HepG2 (cell line): ENCODE results near the gene SLC9A5. TPM values are rescaled to one million over a fixed set of nuclear protein-coding genes. Genes with fewer than 3 reads are reported as not detected.

Source experiments
- DMAP1 ChIP-seq: IDR thresholded peaks from 2 replicates; pipeline ENCODE4 v1.6.1; 2016
- FOXK1 ChIP-seq: sonication (generic); formaldehyde crosslinking; IDR thresholded peaks from 2 replicates; pipeline ENCODE4 v1.4.0; 2020; ENCODE audit warnings: low read depth, missing genetic modification reagents, borderline replicate concordance
- FOXO4 ChIP-seq: sonication (generic); formaldehyde crosslinking; conservative IDR thresholded peaks from 2 replicates; pipeline ENCODE4 v1.8.1; 2023; ENCODE audit warnings: missing genetic modification reagents
- GPBP1L1 ChIP-seq: sonication (generic); formaldehyde crosslinking; IDR thresholded peaks from 2 replicates; pipeline ENCODE4 v1.5.0; 2020; ENCODE audit warnings: mild to moderate bottlenecking, missing genetic modification reagents
- HNRNPK ChIP-seq: fragments of 200-400 bp; formaldehyde crosslinking; IDR thresholded peaks from 2 replicates; pipeline ENCODE4 v1.6.1; 2018; ENCODE audit warnings: low read length, low read depth, moderate library complexity, mild to moderate bottlenecking; ENCODE audit not compliant: poor library complexity, severe bottlenecking
- HOXA3 ChIP-seq: sonication (generic); formaldehyde crosslinking; IDR thresholded peaks from 2 replicates; pipeline ENCODE4 v1.5.0; 2020; ENCODE audit warnings: missing genetic modification reagents
- IRX3 ChIP-seq: sonication (generic); formaldehyde crosslinking; IDR thresholded peaks from 2 replicates; pipeline ENCODE4 v1.8.1; 2023; ENCODE audit warnings: mild to moderate bottlenecking, low read depth, missing genetic modification reagents, borderline replicate concordance
- NR1H2 ChIP-seq: sonication (generic); formaldehyde crosslinking; IDR thresholded peaks from 2 replicates; pipeline ENCODE4 v1.8.1; 2022; ENCODE audit warnings: low read depth, missing genetic modification reagents, borderline replicate concordance
- RFXAP ChIP-seq: sonication (generic); formaldehyde crosslinking; IDR thresholded peaks from 2 replicates; pipeline ENCODE4 v1.4.0; 2020; ENCODE audit warnings: missing genetic modification reagents, borderline replicate concordance
- SNAPC5 ChIP-seq: sonication (generic); formaldehyde crosslinking; IDR thresholded peaks from 2 replicates; pipeline ENCODE4 v1.8.1; 2023; ENCODE audit warnings: mild to moderate bottlenecking, missing genetic modification reagents, borderline replicate concordance
- XRCC5 ChIP-seq: fragments of 200-400 bp; formaldehyde crosslinking; optimal IDR thresholded peaks from 2 replicates; pipeline ENCODE3; 2017; ENCODE audit warnings: mild to moderate bottlenecking, low read length
- ZBTB34 ChIP-seq: sonication (generic); formaldehyde crosslinking; IDR thresholded peaks from 2 replicates; pipeline ENCODE4 v1.8.0; 2022; ENCODE audit warnings: mild to moderate bottlenecking, missing genetic modification reagents
- ZBTB7B ChIP-seq: sonication (generic); formaldehyde crosslinking; IDR thresholded peaks from 2 replicates; pipeline ENCODE4 v1.4.0; 2020; ENCODE audit warnings: missing genetic modification reagents
- ZFP82 ChIP-seq: sonication (generic); formaldehyde crosslinking; IDR thresholded peaks from 2 replicates; pipeline ENCODE4 v1.5.1; 2020; ENCODE audit warnings: mild to moderate bottlenecking, missing genetic modification reagents, borderline replicate concordance
- ZNF496 ChIP-seq: sonication (generic); formaldehyde crosslinking; IDR thresholded peaks from 2 replicates; pipeline ENCODE4 v1.8.1; 2023; ENCODE audit warnings: mild to moderate bottlenecking, moderate library complexity, missing genetic modification reagents; ENCODE audit not compliant: insufficient replicate concordance
- ZNF644 ChIP-seq: IDR thresholded peaks from 2 replicates; pipeline ENCODE4 v1.6.1; 2016; ENCODE audit warnings: low read depth
- polyA plus RNA-seq, 8 experiments: library from polyadenylated mRNA; depleted of rRNA in 3 of 8; stranded (reverse) in 7 of 8; unstranded in 1 of 8; fragments of >200 nt; fragmentation: Illumina TruSeq in 4 of 8; extraction: Trizol in 4 of 8; gene quantifications; 2 replicates each; pipeline versions ENCODE4 v1.2.1 to v1.2.3, GENCODE V29; 2011 to 2016; ENCODE audit warnings: low read depth in 4 of 8, missing spikeins in 1 of 8, mixed read lengths in 1 of 8; ENCODE audit not compliant: insufficient read depth in 1 of 8
- total RNA-seq, 5 experiments: library from RNA; depleted of rRNA; stranded (reverse); fragments of >200 nt; fragmentation: Illumina TruSeq; extraction: Trizol; gene quantifications; 2 replicates each; pipeline ENCODE4 v1.2.3, GENCODE V29; 2016; ENCODE audit warnings: low read depth in 1 of 5
- TF ChIP-seq, protein P1 (sequence below): sonication (generic); formaldehyde crosslinking; IDR thresholded peaks from 2 replicates; pipeline ENCODE4 v1.4.0; 2020; ENCODE audit warnings: missing genetic modification reagents, borderline replicate concordance
- TF ChIP-seq, protein P2 (sequence below): sonication (generic); formaldehyde crosslinking; conservative IDR thresholded peaks from 2 replicates; pipeline ENCODE4 v1.5.0; 2020; ENCODE audit warnings: missing genetic modification reagents

SLC9A5 gene
- total and polyA plus RNA-seq, 2 of the 13 experiments (the other 11 are each of a cell fraction or from before 2014, with no cell fraction given), result 0.58 to 1.4 TPM

DNA sequence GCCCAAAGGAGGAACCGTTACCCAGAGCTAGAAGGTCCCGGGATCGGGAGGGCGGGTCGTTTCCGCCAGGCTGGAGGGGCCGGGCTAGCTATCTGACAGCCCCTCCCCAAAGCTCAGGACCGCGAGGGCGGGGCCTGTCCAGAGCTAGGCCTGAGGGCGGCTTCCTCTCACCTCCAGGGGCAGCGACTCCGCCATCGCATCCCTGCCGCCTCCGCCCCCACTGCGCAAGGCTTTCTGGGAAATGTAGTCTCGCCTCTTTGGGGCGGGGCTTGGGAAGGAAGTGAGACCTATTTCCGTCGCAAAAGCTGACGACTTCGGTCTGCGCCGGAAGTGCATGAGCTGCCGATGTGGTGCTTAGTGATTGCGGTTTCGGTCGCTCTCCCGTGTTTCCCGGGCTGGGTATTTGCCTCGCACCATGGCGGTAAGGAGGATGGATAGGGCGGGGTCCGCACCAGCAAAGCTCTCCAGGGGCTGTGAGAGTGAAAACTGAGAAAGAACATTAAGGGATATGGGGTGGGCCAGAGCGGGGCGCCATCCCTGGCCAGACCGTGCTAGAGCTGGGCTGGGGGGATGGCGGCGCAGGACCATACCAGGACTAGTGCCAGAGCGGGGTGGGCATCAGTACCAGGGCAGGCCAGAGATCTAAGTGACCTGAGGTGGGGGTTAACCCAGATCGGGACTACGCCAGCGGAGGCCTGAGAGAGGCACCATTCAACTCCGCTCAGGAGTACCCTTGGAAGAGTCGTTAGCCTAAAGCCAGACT lies 21.8 kb upstream of the SLC9A5 start, which contains the start of gene TMEM208 (continued):
- TF ChIP-seq ZBTB34 (CRISPR knock-in tag), result no peak
- peak; percentile 98 for TF ChIP-seq HOXA3 (CRISPR knock-in tag)
- TF ChIP-seq ZNF496 (CRISPR knock-in tag), result no peak
- peak; percentile 85; the same call in 1 of the 2 replicates for TF ChIP-seq SNAPC5
- TF ChIP-seq ZFP82 (CRISPR knock-in tag), result no peak
- peak; percentile 97 for TF ChIP-seq XRCC5
- peak; percentile 95 for TF ChIP-seq RFXAP (CRISPR knock-in tag)
- TF ChIP-seq, protein P1, sequence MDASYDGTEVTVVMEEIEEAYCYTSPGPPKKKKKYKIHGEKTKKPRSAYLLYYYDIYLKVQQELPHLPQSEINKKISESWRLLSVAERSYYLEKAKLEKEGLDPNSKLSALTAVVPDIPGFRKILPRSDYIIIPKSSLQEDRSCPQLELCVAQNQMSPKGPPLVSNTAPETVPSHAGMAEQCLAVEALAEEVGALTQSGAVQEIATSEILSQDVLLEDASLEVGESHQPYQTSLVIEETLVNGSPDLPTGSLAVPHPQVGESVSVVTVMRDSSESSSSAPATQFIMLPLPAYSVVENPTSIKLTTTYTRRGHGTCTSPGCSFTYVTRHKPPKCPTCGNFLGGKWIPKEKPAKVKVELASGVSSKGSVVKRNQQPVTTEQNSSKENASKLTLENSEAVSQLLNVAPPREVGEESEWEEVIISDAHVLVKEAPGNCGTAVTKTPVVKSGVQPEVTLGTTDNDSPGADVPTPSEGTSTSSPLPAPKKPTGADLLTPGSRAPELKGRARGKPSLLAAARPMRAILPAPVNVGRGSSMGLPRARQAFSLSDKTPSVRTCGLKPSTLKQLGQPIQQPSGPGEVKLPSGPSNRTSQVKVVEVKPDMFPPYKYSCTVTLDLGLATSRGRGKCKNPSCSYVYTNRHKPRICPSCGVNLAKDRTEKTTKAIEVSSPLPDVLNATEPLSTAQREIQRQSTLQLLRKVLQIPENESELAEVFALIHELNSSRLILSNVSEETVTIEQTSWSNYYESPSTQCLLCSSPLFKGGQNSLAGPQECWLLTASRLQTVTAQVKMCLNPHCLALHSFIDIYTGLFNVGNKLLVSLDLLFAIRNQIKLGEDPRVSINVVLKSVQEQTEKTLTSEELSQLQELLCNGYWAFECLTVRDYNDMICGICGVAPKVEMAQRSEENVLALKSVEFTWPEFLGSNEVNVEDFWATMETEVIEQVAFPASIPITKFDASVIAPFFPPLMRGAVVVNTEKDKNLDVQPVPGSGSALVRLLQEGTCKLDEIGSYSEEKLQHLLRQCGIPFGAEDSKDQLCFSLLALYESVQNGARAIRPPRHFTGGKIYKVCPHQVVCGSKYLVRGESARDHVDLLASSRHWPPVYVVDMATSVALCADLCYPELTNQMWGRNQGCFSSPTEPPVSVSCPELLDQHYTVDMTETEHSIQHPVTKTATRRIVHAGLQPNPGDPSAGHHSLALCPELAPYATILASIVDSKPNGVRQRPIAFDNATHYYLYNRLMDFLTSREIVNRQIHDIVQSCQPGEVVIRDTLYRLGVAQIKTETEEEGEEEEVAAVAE (CRISPR knock-in tag), result peak; percentile 95
- no peak for TF ChIP-seq HNRNPK
- TF ChIP-seq, protein P2, sequence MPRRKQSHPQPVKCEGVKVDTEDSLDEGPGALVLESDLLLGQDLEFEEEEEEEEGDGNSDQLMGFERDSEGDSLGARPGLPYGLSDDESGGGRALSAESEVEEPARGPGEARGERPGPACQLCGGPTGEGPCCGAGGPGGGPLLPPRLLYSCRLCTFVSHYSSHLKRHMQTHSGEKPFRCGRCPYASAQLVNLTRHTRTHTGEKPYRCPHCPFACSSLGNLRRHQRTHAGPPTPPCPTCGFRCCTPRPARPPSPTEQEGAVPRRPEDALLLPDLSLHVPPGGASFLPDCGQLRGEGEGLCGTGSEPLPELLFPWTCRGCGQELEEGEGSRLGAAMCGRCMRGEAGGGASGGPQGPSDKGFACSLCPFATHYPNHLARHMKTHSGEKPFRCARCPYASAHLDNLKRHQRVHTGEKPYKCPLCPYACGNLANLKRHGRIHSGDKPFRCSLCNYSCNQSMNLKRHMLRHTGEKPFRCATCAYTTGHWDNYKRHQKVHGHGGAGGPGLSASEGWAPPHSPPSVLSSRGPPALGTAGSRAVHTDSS (CRISPR knock-in tag), result no peak; the same call in none of the 2 replicates
- TF ChIP-seq DMAP1 (CRISPR knock-in tag), result peak; percentile 97
- no peak for TF ChIP-seq IRX3 (CRISPR knock-in tag)
- no peak for TF ChIP-seq GPBP1L1 (CRISPR knock-in tag)
- TF ChIP-seq ZBTB7B (CRISPR knock-in tag), result peak; percentile 58
- TF ChIP-seq FOXK1 (CRISPR knock-in tag), result peak; percentile 99
- TF ChIP-seq ZNF644 (CRISPR knock-in tag), result no peak
- no peak for TF ChIP-seq NR1H2 (CRISPR knock-in tag)
- no peak for TF ChIP-seq FOXO4 (CRISPR knock-in tag)
